A673 (cell line): ENCODE results near the gene CAPN11. TPM values are rescaled to one million over a fixed set of nuclear protein-coding genes. Genes with fewer than 3 reads are reported as not detected.

Experiments used
- BruUV-seq: library from RNA; stranded (reverse); fragments of 400-500 nt; replicated peaks from 2 replicates; lab custom pipeline; 2021; lab: Mats Ljungman, UMichigan
- CTCF ChIA-PET: fragments of 300-600 bp; sonication (Branson Sonifier 250); formaldehyde crosslinking; loops from one replicate; lab custom pipeline; 2022; ENCODE audit warnings: antibody characterized with exemption; lab: Charles Lee
- POLR2A ChIA-PET: fragments of 300-600 bp; sonication (Branson Sonifier 250); formaldehyde crosslinking; loops from one replicate; lab custom pipeline; 2022; ENCODE audit warnings: antibody characterized with exemption; ENCODE audit not compliant: low non-redundant PET; lab: Charles Lee
- DNase-seq: peaks from one replicate; pipeline ENCODE4 v3.0.0-alpha.2; 2015; ENCODE audit warnings: low spot score
- H3K27ac ChIP-seq: fragments of 200-600 bp; sonication (generic); 2 replicates; pipeline ENCODE4 v1.5.1; 2016; ENCODE audit warnings: mixed run types, low read depth, mild to moderate bottlenecking, mixed read lengths, antibody characterized with exemption, low read length; ENCODE audit not compliant: poor library complexity, severe bottlenecking
- H3K27me3 ChIP-seq: fragments of 200-600 bp; sonication (generic); replicated peaks from 2 replicates; pipeline ENCODE4 v1.6.1; 2017; ENCODE audit warnings: mixed run types, low read depth, mild to moderate bottlenecking, mixed read lengths, antibody characterized with exemption, low read length; ENCODE audit not compliant: insufficient read depth, poor library complexity
- H3K36me3 ChIP-seq: fragments of 200-600 bp; sonication (generic); 2 replicates; pipeline ENCODE4 v1.6.1; 2016; ENCODE audit warnings: mixed run types, mild to moderate bottlenecking, mixed read lengths, antibody characterized with exemption, low read length; ENCODE audit not compliant: insufficient read depth, poor library complexity, severe bottlenecking
- H3K4me1 ChIP-seq: fragments of 200-600 bp; sonication (generic); 2 replicates; pipeline ENCODE4 v1.6.1; 2017; ENCODE audit warnings: mixed run types, mild to moderate bottlenecking, mixed read lengths, antibody characterized with exemption, low read length; ENCODE audit not compliant: insufficient read depth, poor library complexity, severe bottlenecking
- H3K4me3 ChIP-seq: fragments of 200-600 bp; sonication (generic); 2 replicates; pipeline ENCODE4 v1.5.1; 2016; ENCODE audit warnings: low read depth, mixed run types, mild to moderate bottlenecking, mixed read lengths, low read length; ENCODE audit not compliant: poor library complexity, severe bottlenecking
- H3K9me3 ChIP-seq: fragments of 200-600 bp; sonication (generic); 2 replicates; pipeline ENCODE4 v1.6.1; 2016; ENCODE audit warnings: mixed run types, low read depth, mild to moderate bottlenecking, mixed read lengths, antibody characterized with exemption, low read length; ENCODE audit not compliant: poor library complexity, severe bottlenecking
- CTCF ChIP-seq: fragments of 300-800, 200-600 bp; sonication (generic); conservative IDR thresholded peaks from 2 replicates; pipeline ENCODE4 v1.5.1; 2017; ENCODE audit warnings: low read depth, mild to moderate bottlenecking, antibody characterized with exemption, low read length, moderate library complexity, mixed read lengths
- EZH2 ChIP-seq: fragments of 200-600 bp; sonication (generic); IDR thresholded peaks from 2 replicates; pipeline ENCODE4 v1.6.1; 2017; ENCODE audit warnings: borderline replicate concordance, low read depth, mild to moderate bottlenecking, mixed read lengths, antibody characterized with exemption, low read length; ENCODE audit not compliant: poor library complexity, severe bottlenecking
- intact Hi-C: fragments of 100-400 bp; cut with micrococcal nuclease; formaldehyde crosslinking; loops from one replicate; pipeline ENCODE4 v1.10.0; 2022; ENCODE audit not compliant: unreplicated experiment
- total RNA-seq: library from RNA; stranded (reverse); gene quantifications from 2 replicates; pipeline ENCODE4 v1.2.3, GENCODE V29; 2021

The CAPN11 gene
- total RNA-seq, 1 experiment from 2014 or later = not detected

DNA sequence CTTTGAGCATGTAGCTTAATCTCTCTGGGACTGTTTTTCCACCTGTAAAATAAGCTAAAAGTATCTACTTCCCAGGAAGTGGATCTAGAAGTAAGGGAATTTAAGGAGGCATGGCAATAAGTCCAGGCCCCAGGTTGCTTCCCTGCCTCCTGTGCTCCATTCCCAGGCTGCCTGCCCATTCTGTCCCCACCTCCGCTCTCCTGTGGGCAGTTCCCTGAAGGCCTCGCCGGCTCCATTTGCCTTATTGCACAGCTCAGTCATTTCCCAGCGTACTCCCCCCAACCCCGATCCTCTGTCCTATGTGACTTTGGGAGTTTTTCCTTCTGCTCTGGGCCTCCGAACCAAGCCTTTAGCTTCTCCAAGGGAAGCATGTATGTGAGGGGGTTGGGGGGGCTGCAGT lies 69.4 kb downstream of the CAPN11 start:
- no peak for TF ChIP-seq CTCF
- no peak for TF ChIP-seq EZH2
- ChIA-PET POLR2A (no interaction called here), CTCF (no interaction called here)
- no peak for DNase-seq
- Histone ChIP-seq H3K4me3 (no peak overlapping the region), H3K4me1 (peaks cover 21% of the 10 kb centered on the region), H3K9me3 (no peaks in the 10 kb centered on the region), H3K36me3 (peaks cover 38% of the 10 kb centered on the region), H3K27ac (no peak overlapping the region), H3K27me3 (no peaks in the 10 kb centered on the region)
- no TSS peak for BruUV-seq
- intact Hi-C loops = no loop called here

DNA sequence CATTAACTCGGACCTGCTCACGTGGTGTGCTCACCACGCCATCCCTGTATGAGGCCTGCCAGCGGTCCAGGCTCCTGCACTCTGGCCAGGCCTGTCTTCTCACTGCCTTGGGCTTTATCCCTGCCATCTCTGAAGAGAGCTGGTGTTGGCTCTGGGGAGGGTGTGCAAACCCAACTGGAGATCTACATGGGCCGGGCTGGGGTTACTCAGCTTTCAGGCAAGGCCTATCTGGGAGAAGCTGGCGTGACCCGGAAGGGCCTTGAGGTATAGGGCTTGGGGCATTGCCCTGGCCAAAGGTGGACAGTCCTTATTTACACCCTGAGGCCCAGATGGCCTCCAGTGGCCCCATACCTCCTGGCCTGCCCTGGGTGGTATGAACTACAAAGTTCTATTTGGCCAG lies 69.8 kb downstream of the CAPN11 start:
- intact Hi-C loops = no loop called here
- no peak overlapping the region for H3K27ac ChIP-seq
- POLR2A ChIA-PET = no interaction called here
- TF ChIP-seq EZH2 = no peak
- no peak for TF ChIP-seq CTCF
- DNase-seq = no peak
- no TSS peak for BruUV-seq
- no peaks in the 10 kb centered on the region for H3K27me3 ChIP-seq
- CTCF ChIA-PET = no interaction called here
- H3K9me3 ChIP-seq = no peaks in the 10 kb centered on the region
- no peak overlapping the region for H3K4me3 ChIP-seq
- peaks cover 20% of the 10 kb centered on the region for H3K4me1 ChIP-seq
- H3K36me3 ChIP-seq = peaks cover 38% of the 10 kb centered on the region

- Histone ChIP-seq H3K4me1 (peaks cover 20% of the 10 kb centered on the region), H3K27me3 (no peaks in the 10 kb centered on the region), H3K36me3 (peaks cover 38% of the 10 kb centered on the region), H3K27ac (no peak overlapping the region), H3K4me3 (no peak overlapping the region), H3K9me3 (no peaks in the 10 kb centered on the region)
- DNase-seq = no peak
- intact Hi-C loops = no loop called here
- CTCF ChIA-PET = no interaction called here
- TF ChIP-seq EZH2 (no peak), CTCF (no peak)
- BruUV-seq = no TSS peak
- POLR2A ChIA-PET = no interaction called here
Measured at GRCh38 chr6:44228836-44229235, 70.2 kb downstream of the CAPN11 start.
